ENCODE measurements around the gene VENTX. TPM values are rescaled to one million over a fixed set of nuclear protein-coding genes. Genes with fewer than 3 reads are reported as not detected.

Gene VENTX
- total and polyA plus RNA-seq, 2 experiments from 2014 or later = not detected

DNA sequence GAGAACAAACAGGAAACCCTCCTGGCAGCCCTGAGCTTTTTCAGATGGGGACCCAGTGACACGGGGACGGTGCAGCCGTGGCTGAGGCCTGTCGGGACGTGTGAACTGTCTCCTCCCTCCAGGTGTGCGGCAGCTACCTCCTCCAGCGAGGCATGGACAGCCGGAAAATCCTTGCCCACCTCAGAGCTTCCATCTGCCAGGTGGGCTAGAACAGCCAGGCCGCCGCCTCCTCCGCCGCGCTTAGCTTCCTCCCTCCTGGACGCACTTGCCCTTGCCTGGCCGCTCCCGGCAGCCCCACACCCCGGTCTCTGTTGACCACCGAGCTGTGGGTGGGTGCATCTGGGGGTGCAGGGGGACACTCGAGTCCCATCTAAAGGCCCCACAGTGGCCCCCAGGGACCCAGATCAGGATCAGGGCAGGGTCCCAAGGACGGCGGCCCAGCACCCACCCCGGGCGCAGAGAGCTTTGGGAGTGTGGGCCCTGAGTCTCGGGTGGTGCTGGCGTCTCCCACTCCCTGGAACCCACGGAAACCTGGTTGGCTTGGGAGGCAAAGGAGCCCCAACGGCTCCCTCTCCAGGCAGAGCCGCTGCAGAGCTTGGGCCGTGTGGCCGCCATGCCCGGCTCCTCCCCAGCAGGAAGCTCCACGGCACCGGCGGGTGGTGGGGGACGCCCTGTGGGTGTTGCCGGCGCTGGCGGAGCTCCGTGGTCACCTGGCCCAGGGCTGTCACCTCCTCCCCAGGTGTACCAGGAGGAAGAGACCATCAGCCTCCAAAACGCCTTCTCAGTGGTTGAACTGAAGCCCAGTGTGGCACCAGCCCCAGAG, 40.5 kb upstream of the VENTX start:
- Histone ChIP-seq H3K4me3 (no peak overlapping the region), H3K36me3 (no peaks in the 10 kb centered on the region), H3K4me1 (ENCODE audit: low read depth) (no peaks in the 10 kb centered on the region), H3K27me3 (no peaks in the 10 kb centered on the region), H3K27ac (no peak overlapping the region), H3K9me3 (ENCODE audit: low read depth) (no peaks in the 10 kb centered on the region)
- no peak for TF ChIP-seq CTCF (IDR thresholded peaks at IDR 0.05; ENCODE audit: low read depth, low read length)
- no peak for DNase-seq (ENCODE audit: low read depth in 1 of 2, low spot score in 1 of 2)

DNA sequence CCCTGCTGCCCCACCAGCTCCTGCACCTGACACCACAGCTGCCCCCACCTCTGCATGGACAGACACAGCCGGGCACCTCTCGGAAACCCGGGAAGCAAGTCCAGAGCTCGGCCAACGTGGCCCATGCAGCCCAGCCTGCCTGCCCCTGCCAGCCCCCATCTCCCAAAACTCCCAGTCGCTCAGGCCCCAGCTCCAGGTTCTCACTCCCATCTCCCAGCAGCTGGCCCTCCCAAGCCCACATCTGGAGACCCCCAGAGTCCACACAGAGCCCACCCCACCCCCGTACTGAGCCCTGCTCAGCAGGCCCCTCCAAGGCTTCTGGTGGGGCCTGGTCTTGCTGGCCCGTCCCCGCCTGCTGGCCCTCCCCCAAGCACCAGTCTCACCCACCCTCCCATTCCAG, 39.9 kb upstream of the VENTX start:
- H3K36me3 ChIP-seq = no peaks in the 10 kb centered on the region
- no peak for DNase-seq (ENCODE audit: low read depth in 1 of 2, low spot score in 1 of 2)
- no peak for TF ChIP-seq CTCF (IDR thresholded peaks at IDR 0.05; ENCODE audit: low read depth, low read length)

DNA sequence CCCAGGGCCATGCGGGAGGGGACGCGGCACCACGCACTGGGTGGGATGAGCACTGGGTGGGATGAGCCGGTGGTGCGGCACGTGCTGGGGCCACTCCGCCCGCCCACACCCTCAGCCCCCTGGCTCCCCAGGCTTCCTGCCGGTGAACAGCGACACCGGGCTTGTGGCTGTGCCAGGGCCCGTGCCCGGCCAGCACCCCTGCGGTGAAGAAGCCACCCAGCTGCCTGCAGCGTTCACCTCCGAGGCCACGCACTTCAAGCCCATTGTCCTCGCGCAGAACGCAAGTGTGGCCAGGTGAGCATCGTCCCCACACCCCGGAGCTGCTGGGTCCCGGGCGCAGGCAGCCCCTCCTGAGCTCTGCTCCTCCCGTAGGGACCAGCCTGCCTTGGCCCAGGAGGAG, 39.4 kb upstream of the VENTX start:
- no peak for TF ChIP-seq CTCF (IDR thresholded peaks at IDR 0.05; ENCODE audit: low read depth, low read length)
- no peaks in the 10 kb centered on the region for H3K9me3 ChIP-seq (ENCODE audit: low read depth)
- no peak for DNase-seq (ENCODE audit: low read depth in 1 of 2, low spot score in 1 of 2)
- no peak overlapping the region for H3K27ac ChIP-seq
- no peaks in the 10 kb centered on the region for H3K4me1 ChIP-seq (ENCODE audit: low read depth)
- H3K27me3 ChIP-seq = no peaks in the 10 kb centered on the region
- H3K4me3 ChIP-seq = no peak overlapping the region
- H3K36me3 ChIP-seq = no peaks in the 10 kb centered on the region

More for the DNA sequence above, 39.9 kb upstream of the VENTX start:
- Histone ChIP-seq H3K27me3 (no peaks in the 10 kb centered on the region), H3K9me3 (ENCODE audit: low read depth) (no peaks in the 10 kb centered on the region), H3K27ac (no peak overlapping the region), H3K4me3 (no peak overlapping the region), H3K4me1 (ENCODE audit: low read depth) (no peaks in the 10 kb centered on the region)

GRCh38 chr10:133198621-133199487, 38.8 kb upstream of the VENTX start:
- no peaks in the 10 kb centered on the region for H3K9me3 ChIP-seq (ENCODE audit: low read depth)
- no peaks in the 10 kb centered on the region for H3K4me1 ChIP-seq (ENCODE audit: low read depth)
- H3K4me3 ChIP-seq = no peak overlapping the region
- DNase-seq (ENCODE audit: low read depth in 1 of 2, low spot score in 1 of 2) = no peak
- H3K27ac ChIP-seq = no peak overlapping the region
- no peak for TF ChIP-seq CTCF (IDR thresholded peaks at IDR 0.05; ENCODE audit: low read depth, low read length)
- no peaks in the 10 kb centered on the region for H3K27me3 ChIP-seq
- H3K36me3 ChIP-seq = no peaks in the 10 kb centered on the region

- Histone ChIP-seq H3K27ac (no peak overlapping the region), H3K36me3 (no peaks in the 10 kb centered on the region), H3K9me3 (ENCODE audit: low read depth) (no peaks in the 10 kb centered on the region), H3K4me3 (no peak overlapping the region), H3K4me1 (ENCODE audit: low read depth) (no peaks in the 10 kb centered on the region), H3K27me3 (no peaks in the 10 kb centered on the region)
- no peak for TF ChIP-seq CTCF (IDR thresholded peaks at IDR 0.05; ENCODE audit: low read depth, low read length)
- DNase-seq (ENCODE audit: low read depth in 1 of 2, low spot score in 1 of 2) = no peak
Measured at GRCh38 chr10:133199488-133199885, 38.2 kb upstream of the VENTX start.

Data from cardiac muscle cell (in vitro differentiated cells and primary cell).